HAP-1 (cell line): ENCODE results near the gene LGALS9B.
"Not testable (repeated sequence)": the region's sequence is repeated elsewhere in the genome, so short reads cannot be mapped to it uniquely, and the experiment has no call there.

Source experiments
- DNase-seq, 2 experiments: peaks; one replicate each; pipeline ENCODE4 v3.0.0-alpha.2; 2016 to 2020; ENCODE audit warnings: low spot score in 2 of 2
- H3K27me3 ChIP-seq: fragments of 250-450 bp; sonication (Bioruptor Pico); 2 replicates; pipeline ENCODE4 v1.5.1; 2020; ENCODE audit warnings: low read depth, mild to moderate bottlenecking, moderate library complexity
- H3K36me3 ChIP-seq: fragments of 250-450 bp; sonication (Bioruptor Pico); replicated peaks from 2 replicates; pipeline ENCODE4 v1.5.1; 2020; ENCODE audit warnings: mild to moderate bottlenecking
- H3K4me1 ChIP-seq: fragments of 250-450 bp; sonication (Bioruptor Pico); 2 replicates; pipeline ENCODE4 v1.5.1; 2020; ENCODE audit warnings: mild to moderate bottlenecking
- H3K4me3 ChIP-seq: fragments of 250-450 bp; sonication (Bioruptor Pico); 2 replicates; pipeline ENCODE4 v1.5.1; 2020; ENCODE audit warnings: mild to moderate bottlenecking, moderate library complexity
- H3K9me3 ChIP-seq: fragments of 250-450 bp; sonication (Bioruptor Pico); 2 replicates; pipeline ENCODE4 v1.5.1; 2020; ENCODE audit warnings: mild to moderate bottlenecking, moderate library complexity
- in situ Hi-C: fragments of 300-500 bp; cut with MboI; formaldehyde crosslinking; loops from 3 replicates; pipeline ENCODE4 v1.14.3; 2020; ENCODE audit warnings: low sequenced_read_pairs, inconsistent platforms, mixed read lengths

Gene LGALS9B

DNA sequence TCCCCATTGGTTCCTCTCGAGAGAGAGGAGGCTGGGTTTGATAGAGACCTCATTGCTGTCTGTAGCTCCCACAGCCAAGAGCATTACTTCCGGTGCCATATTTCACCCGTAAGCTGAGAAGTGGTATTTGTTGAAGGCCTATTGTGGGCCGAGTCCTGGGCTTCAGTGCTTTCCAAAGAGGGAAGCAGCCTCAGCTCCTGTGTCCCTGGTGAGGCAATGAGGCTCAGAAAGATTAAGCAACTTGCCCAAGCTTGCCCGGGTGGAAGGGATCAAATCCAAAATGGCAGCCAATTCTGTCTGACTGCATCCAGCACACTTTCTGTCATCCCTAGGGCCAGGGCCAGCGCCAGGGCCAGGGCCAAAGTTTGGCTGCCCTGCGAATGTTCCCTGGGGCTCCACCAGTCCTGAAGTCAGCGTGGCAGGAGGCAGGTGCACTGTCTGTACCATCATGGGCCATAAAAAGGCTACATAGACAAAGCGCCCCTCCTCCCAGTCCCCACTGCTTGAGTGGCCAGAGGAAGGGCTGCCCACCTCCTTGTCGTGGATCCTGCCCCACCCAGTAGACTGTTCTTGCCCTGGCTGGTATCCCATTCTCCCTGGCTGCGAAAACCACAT is 13.4 kb downstream of the LGALS9B start:
- H3K4me1 ChIP-seq, H3K4me3 ChIP-seq, H3K9me3 ChIP-seq, in situ Hi-C loops, DNase-seq, H3K27me3 ChIP-seq, H3K36me3 ChIP-seq: not testable (repeated sequence)

DNA sequence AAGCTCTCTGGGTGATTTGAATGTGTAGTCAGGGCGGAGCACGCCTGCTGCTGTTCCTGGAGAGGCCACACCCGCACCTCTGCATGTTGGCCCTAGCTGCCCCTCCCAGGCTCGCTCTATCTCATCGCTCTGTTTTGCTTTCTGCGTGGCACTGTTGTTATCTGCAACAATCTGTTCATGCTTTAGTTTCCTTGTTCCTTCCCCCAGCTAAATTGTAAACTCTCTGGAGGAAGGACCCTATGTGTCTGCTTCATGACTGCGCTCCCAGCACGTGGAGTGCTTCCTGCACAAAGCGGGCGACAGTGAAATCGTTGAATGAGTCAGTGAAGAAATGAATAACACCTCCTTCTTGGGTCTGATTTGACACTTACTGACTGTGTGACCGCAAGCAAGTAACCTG is 16.5 kb downstream of the LGALS9B start:
- H3K36me3 ChIP-seq, DNase-seq, H3K4me1 ChIP-seq, H3K9me3 ChIP-seq, H3K27me3 ChIP-seq, H3K4me3 ChIP-seq, in situ Hi-C loops: not testable (repeated sequence)

DNA sequence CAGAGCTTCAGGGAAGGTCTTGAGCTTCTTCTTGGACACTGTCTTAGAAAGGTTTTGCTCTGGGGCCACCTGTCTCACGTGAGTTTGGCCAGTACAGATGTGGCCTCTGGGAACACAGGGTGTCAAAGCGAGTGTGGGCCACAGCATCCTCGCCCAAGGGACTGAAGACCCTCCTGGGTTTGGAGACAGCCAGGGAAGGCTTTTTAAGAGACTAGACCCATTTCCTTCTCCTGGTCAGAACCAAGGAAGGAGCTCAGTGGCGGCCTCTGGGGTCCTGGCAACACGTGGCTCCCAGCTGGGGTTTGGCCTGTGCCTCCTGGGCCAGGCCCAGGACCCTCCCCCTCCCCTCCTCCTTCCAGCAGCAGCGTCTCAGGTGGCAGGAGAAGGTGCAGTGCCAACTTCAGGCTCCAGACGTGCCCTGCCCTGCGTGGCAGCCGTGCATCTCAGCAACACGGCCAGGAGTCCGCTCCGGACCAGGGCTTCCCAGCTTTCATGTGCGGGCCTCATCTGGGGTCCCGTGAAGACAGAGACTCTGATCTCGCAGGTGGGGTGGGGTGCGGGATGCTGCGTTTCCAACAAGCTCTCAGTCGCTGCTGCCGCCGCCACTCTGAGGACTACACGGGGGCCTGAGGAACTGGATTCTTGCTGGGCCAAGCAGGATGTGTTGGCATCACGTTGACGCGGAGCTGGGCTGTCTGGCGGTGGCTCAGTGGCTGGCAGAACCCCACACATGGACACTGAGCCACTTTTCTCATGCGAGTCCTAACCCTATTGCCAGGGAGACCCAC is 19.6 kb downstream of the LGALS9B start:
- in situ Hi-C loops, H3K9me3 ChIP-seq, H3K4me1 ChIP-seq, H3K4me3 ChIP-seq, H3K27me3 ChIP-seq, DNase-seq, H3K36me3 ChIP-seq: not testable (repeated sequence)

DNA sequence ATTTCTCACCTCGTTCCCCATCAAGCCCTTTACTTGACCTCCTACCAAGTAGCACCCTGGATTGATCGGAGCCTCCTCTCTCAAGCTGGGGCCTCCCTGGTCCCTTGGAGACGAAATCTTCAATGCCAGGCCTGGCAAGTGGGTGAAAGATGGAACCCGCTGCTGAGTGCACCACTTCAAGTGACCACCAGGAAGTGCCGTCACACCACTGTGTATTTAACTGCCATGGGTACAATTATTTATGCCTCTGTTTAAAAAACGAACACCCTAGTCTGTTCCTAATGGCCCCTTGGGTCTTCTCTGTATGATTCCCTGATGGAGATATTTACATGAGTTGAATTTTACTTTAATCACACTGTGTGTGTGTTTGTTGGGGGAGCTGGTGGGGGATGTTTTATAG is 20.4 kb downstream of the LGALS9B start:
- in situ Hi-C loops, DNase-seq, H3K4me1 ChIP-seq, H3K4me3 ChIP-seq, H3K36me3 ChIP-seq, H3K9me3 ChIP-seq, H3K27me3 ChIP-seq: not testable (repeated sequence)

DNA sequence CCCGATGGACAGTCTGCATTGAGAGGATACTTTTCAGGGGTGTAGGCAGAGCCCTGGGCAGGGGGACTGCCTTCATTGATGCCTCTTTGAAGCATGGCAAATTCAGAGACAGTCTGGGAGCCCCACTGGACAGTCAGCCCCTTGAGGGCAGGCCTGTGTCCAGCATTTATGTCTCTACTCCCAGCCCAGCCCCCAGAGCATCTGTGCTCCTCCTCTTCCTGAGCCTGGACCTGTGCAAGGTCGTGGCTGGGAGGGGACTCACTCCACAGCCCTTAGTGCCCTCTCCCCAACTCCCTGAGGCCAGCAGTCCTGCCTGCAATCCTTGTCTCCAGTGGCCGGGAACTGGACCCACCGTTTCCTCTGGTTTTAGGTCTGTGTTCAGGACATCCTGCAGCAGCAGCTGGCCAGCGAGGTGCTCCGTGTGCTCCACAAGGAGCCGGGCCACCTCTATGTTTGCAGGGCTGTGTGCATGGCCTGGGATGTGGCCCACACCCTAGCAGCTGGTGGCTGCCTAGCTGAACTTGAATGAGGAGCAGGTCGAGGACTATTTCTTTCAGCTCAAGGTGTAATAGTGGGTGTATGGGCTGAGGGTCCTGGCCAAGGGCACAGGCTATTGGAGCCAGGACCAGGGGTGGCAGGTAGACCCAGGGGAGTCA is 22.6 kb downstream of the LGALS9B start:
- H3K36me3 ChIP-seq, H3K4me3 ChIP-seq, H3K9me3 ChIP-seq, in situ Hi-C loops, H3K27me3 ChIP-seq, H3K4me1 ChIP-seq, DNase-seq: not testable (repeated sequence)

DNA sequence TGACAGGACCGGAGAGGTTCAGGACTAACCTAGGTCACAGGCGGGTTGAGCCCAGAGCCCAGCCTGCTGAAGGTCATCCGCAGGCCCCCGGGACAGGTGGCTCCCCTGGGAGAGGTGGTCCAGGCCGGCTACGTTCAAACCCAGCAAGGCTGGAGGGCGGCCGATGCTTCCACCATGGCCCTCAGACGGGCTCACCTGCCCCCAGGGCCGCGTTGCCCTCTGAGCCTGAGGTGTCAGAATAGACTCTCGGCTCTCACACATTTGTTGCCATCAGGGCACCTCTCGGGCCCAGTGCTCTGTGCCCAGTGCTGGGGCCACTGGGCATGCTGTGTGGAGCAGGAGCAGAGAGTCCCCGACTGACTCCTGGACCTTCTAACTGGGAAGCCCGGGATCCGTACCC is 23.2 kb downstream of the LGALS9B start:
- H3K4me1 ChIP-seq, H3K36me3 ChIP-seq, H3K27me3 ChIP-seq, in situ Hi-C loops, DNase-seq, H3K9me3 ChIP-seq, H3K4me3 ChIP-seq: not testable (repeated sequence)

DNA sequence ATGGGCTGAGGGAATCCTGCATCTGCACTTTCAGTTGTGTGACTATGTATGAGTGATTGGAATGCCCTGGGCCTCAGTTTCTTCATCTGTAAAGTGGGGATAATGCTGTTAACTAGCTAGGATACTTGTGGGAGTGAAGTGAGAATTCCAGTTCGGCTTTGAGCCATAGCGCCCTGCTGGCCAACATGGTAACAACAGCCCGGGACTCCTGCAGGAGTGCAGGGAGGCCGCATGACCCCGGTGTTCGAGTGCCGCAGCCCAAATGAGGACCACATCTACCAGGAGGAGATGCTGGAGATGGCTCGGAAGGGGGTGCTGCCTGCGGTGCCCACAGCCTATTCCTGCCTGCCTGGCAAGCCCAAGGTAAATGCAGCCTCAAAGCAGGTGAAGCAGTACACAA is 23.7 kb downstream of the LGALS9B start:
- H3K4me1 ChIP-seq, in situ Hi-C loops, H3K4me3 ChIP-seq, H3K9me3 ChIP-seq, H3K27me3 ChIP-seq, DNase-seq, H3K36me3 ChIP-seq: not testable (repeated sequence)

DNA sequence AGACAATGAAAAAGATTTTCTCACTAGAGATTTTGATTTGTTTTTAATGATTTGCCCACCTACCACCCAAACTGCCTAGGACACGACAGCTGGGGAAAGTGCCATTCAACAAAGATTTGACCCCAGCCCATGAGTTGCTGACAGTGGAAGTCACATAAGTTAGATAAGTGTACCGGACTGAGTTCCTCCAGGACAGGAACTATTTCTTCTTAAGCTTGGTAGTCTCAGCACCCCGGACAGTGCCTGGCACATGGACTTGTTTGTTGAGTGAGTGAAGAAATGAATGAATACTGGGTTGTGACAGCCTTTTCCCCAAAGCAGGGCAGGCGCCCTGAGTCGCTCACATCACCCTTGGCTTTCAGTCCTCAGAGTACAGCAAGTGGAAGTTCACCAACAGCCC is 26.7 kb downstream of the LGALS9B start:
- H3K4me3 ChIP-seq, in situ Hi-C loops, H3K36me3 ChIP-seq, H3K9me3 ChIP-seq, H3K27me3 ChIP-seq, DNase-seq, H3K4me1 ChIP-seq: not testable (repeated sequence)

DNA sequence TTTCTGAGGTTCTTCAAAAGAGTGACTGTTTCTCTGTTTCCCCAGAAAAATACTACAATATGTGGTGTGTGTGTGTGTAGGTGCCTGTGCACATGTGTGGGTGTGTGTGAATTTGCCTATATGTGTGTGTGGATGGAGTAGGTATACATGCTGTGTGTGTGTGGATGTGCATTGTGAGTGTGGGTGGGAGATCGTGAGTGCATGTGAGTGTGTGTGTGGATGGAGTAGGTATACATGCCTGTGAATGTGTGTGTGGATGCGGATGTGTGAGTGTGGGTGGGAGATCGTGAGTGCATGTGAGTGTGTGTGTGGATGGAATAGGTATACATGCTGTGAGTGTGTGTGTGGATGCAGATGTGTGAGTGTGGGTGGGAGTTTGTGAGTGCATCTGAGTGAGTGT is 32.2 kb downstream of the LGALS9B start:
- H3K27me3 ChIP-seq, H3K9me3 ChIP-seq, H3K4me3 ChIP-seq, H3K4me1 ChIP-seq, in situ Hi-C loops, H3K36me3 ChIP-seq, DNase-seq: not testable (repeated sequence)

DNA sequence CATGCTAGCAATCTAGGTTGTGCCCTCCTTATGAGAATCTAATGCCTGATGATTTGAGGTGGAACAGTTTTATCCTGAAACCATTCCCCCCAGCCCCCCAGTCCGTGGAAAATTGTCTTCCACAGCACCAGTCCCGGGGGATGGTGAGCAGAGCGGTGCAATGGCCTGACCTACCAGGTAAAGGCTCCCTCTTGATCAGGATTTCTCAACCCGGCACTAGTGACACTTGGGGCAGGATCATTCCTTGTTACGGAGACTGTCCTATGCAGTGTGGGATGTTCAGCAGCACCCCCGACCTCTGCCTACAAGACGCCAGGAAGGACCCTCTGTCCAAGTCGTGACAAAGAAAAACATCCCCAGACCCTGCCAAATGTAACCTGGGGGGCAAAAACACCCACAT is 34.0 kb downstream of the LGALS9B start:
- H3K4me1 ChIP-seq, H3K9me3 ChIP-seq, in situ Hi-C loops: not testable (repeated sequence)

DNA sequence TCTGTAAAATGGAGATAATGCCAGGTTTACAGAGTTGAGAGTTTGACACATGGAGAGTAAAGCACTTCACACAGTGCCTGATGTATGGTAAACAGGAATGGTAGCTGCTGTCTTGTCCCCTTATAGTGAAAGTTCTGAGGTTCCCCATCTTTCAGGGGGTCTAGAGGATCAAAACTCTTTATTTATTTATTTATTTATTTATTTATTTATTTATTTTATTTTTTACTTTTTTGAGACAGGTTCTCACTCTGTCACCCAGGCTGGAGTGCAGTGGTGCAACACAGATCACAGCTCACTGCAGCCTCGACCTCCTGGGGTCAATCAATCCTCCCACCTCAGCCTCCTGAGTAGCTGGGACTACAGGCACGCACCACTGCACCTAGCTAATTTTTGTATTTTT is 40.1 kb downstream of the LGALS9B start:
- H3K9me3 ChIP-seq, H3K27me3 ChIP-seq, in situ Hi-C loops, H3K4me1 ChIP-seq, DNase-seq, H3K4me3 ChIP-seq, H3K36me3 ChIP-seq: not testable (repeated sequence)

More for the DNA sequence above, 34.0 kb downstream of the LGALS9B start:
- not testable (repeated sequence) for H3K36me3 ChIP-seq, H3K4me3 ChIP-seq, H3K27me3 ChIP-seq, DNase-seq

DNA sequence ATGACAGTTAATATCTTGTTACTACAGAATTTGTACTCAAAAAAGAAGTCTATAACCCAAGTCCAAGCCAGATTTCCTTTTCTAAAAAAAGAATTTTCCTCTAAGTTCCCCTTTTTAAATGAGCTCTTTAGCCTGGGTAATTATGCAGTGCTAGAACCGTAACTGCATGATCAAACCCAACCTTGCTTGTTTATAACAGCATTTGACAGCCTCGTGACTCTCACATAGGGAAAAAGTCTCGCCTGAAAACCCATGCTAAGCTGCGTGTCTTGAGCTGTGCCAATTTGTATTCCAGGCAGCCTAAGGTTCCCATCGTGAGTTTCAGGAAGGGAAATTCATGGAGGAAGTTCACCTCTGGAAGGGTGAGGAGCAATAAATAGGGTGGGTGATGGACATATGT is 44.5 kb downstream of the LGALS9B start:
- H3K36me3 ChIP-seq, H3K4me3 ChIP-seq, H3K27me3 ChIP-seq, H3K4me1 ChIP-seq, DNase-seq, in situ Hi-C loops, H3K9me3 ChIP-seq: not testable (repeated sequence)

DNA sequence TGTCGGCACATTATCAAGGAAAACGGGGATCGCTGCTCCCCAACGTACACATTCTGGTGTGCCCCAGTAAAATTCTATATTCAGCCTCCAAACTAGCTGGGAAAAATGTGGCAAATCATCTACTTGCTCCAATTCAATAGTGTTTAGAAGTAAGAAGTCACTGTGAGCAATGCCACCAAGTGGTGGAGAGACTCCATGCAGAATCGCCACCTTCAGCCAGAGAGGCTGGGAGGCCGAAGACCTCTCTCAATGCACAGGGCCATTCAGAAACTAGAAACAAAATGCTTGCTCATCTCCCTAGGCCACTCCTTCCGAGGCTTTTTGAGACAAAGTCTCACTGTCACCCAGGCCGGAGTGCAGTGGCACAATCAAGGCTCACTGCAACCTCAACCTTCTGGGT is 48.5 kb downstream of the LGALS9B start:
- H3K36me3 ChIP-seq, DNase-seq, in situ Hi-C loops, H3K9me3 ChIP-seq, H3K4me3 ChIP-seq, H3K27me3 ChIP-seq, H3K4me1 ChIP-seq: not testable (repeated sequence)

DNA sequence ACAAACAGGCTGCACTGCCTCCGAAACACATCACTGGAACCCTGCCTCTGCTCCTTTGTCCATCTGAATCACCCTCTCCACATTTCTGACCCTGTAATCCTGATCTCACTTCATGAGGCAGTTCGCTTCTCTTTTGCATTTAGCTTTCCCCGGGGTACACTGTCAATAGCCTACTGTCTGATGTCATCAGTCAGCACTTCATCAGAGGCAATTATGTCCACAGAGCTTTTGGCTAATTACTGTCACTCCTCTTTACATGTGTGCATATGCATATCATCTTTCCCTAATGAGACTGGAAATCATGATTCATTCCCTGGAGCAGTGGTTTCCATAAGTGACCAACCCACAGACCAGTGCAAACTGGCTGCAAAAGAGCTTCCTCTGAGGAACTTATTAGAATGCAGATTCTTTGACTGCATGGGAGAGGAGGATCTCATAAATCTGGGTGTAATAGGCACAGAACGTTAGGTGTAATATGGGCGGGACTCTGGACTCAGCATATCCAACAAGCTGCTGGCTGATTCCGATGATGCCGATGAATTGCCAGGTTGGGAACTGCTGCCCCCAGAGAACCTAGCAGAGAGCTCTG is 49.8 kb downstream of the LGALS9B start:
- DNase-seq, in situ Hi-C loops, H3K36me3 ChIP-seq, H3K27me3 ChIP-seq, H3K9me3 ChIP-seq, H3K4me1 ChIP-seq, H3K4me3 ChIP-seq: not testable (repeated sequence)
